Astrocyte of the cerebellum (primary cell): ENCODE data around the gene HP1BP3.

Source experiments
- DNase-seq: peaks from one replicate; pipeline ENCODE4 v3.0.0-alpha.2; 2011; ENCODE audit warnings: low read depth
- H3K4me3 ChIP-seq: 2 replicates; pipeline ENCODE4 v1.5.1; 2011; ENCODE audit warnings: mild to moderate bottlenecking, low read depth, low read length, moderate library complexity
- in situ Hi-C: cut with HindIII; loops from 2 replicates; pipeline ENCODE4 v1.10.0; 2017; ENCODE audit warnings: low sequenced_read_pairs
- TF ChIP-seq, protein P1 (sequence below): IDR thresholded peaks from 2 replicates; pipeline ENCODE4 v1.5.1; 2012; ENCODE audit warnings: low read length, low read depth, moderate library complexity, mild to moderate bottlenecking; ENCODE audit errors: missing control alignments

The HP1BP3 gene

GRCh38 chr1:20697563-20697962 lies 89.5 kb downstream of the HP1BP3 start:
- H3K4me3 ChIP-seq, result no peak overlapping the region
- TF ChIP-seq, protein P1, sequence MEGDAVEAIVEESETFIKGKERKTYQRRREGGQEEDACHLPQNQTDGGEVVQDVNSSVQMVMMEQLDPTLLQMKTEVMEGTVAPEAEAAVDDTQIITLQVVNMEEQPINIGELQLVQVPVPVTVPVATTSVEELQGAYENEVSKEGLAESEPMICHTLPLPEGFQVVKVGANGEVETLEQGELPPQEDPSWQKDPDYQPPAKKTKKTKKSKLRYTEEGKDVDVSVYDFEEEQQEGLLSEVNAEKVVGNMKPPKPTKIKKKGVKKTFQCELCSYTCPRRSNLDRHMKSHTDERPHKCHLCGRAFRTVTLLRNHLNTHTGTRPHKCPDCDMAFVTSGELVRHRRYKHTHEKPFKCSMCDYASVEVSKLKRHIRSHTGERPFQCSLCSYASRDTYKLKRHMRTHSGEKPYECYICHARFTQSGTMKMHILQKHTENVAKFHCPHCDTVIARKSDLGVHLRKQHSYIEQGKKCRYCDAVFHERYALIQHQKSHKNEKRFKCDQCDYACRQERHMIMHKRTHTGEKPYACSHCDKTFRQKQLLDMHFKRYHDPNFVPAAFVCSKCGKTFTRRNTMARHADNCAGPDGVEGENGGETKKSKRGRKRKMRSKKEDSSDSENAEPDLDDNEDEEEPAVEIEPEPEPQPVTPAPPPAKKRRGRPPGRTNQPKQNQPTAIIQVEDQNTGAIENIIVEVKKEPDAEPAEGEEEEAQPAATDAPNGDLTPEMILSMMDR, result no peak
- in situ Hi-C loops, result no loop called here
- no peak for DNase-seq

- TF ChIP-seq, protein P1, result peak; percentile 70
- in situ Hi-C loops, result no loop called here
- H3K4me3 ChIP-seq, result peak overlapping the region; percentile 53
Observed at GRCh38 chr1:20696397-20697333, 90.4 kb downstream of the HP1BP3 start.

GRCh38 chr1:20695515-20695914 lies 91.6 kb downstream of the HP1BP3 start:
- H3K4me3 ChIP-seq, result no peak overlapping the region
- no peak for DNase-seq
- TF ChIP-seq, protein P1, result no peak
- in situ Hi-C loops, result no loop called here

More at GRCh38 chr1:20696397-20697333, 90.4 kb downstream of the HP1BP3 start:
- DNase-seq, result peak; percentile 64

DNA sequence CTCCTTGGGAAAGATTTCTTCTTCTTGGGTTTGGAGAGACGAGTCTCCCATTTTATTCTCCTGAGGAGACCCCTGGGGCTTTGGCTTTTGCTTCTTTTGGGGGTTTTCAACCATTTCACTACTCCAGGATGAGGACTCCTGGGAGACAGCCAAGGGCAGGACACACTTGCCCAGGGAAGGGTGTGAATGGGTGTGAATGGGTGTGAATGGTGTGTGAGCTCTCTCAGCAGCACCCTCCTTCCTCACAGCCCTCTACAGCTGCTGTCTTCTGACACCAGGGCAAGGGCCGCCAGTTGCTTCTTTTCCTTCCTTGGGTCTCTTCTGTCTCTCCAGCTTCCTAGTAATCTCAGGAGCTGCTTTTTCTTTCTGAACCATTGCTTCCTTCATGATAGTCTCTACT lies 93.5 kb downstream of the HP1BP3 start:
- TF ChIP-seq, protein P1, result no peak
- no peak overlapping the region for H3K4me3 ChIP-seq
- DNase-seq, result no peak
- in situ Hi-C loops, result no loop called here
